GM23338 (cell line): ENCODE data around the gene ANKRD63.

Source experiments
- CREB1 ChIP-seq: fragments of 250-450 bp; sonication (Bioruptor Pico); IDR thresholded peaks from 2 replicates; pipeline ENCODE4 v1.5.0; 2020; ENCODE audit warnings: low read depth, mild to moderate bottlenecking, moderate library complexity
- CTCF ChIP-seq, 2 experiments: fragments of 200-600 bp in 1 of 2; sonication (generic) in 1 of 2; conservative IDR thresholded peaks; 2 replicates each; pipeline versions ENCODE4 v1.5.1 to v1.6.1; 2016 to 2017; ENCODE audit warnings: antibody characterized with exemption in 2 of 2, low read depth in 2 of 2, mild to moderate bottlenecking in 2 of 2, moderate library complexity in 1 of 2
- EZH2 ChIP-seq: fragments of 200-600 bp; sonication (generic); IDR thresholded peaks from one replicate; pipeline ENCODE4 v1.8.0; 2017; ENCODE audit warnings: antibody characterized with exemption, mild to moderate bottlenecking, low read depth; ENCODE audit not compliant: unreplicated experiment
- POLR2AphosphoS5 ChIP-seq: IDR thresholded peaks from 2 replicates; pipeline ENCODE4 v1.6.1; 2016; ENCODE audit warnings: antibody characterized with exemption, low read depth
- STAT1 ChIP-seq: IDR thresholded peaks from one replicate; pipeline ENCODE4 v1.6.1; 2016; ENCODE audit warnings: antibody characterized with exemption; ENCODE audit not compliant: unreplicated experiment

- TF ChIP-seq CTCF (conservative IDR thresholded peaks at IDR 0.05; ENCODE audit: low read depth in 2 of 2) = no peak
- TF ChIP-seq EZH2 = no peak
- no peak for TF ChIP-seq STAT1
- TF ChIP-seq CREB1 (CRISPR knock-in tag) = peak; percentile 77
- no peak for TF ChIP-seq POLR2AphosphoS5
Observed at GRCh38 chr15:40301467-40302179, 18.8 kb upstream of the ANKRD63 start.
